GM18502 (cell line): Measurements from ENCODE around the gene CUEDC2.

Experiments used
- ATAC-seq: cut with Tn5 transposase; IDR thresholded peaks from one replicate; pipeline ENCODE4 v1.9.1; 2021; ENCODE audit warnings: mild to moderate bottlenecking; ENCODE audit not compliant: unreplicated experiment, poor library complexity

Gene CUEDC2

DNA sequence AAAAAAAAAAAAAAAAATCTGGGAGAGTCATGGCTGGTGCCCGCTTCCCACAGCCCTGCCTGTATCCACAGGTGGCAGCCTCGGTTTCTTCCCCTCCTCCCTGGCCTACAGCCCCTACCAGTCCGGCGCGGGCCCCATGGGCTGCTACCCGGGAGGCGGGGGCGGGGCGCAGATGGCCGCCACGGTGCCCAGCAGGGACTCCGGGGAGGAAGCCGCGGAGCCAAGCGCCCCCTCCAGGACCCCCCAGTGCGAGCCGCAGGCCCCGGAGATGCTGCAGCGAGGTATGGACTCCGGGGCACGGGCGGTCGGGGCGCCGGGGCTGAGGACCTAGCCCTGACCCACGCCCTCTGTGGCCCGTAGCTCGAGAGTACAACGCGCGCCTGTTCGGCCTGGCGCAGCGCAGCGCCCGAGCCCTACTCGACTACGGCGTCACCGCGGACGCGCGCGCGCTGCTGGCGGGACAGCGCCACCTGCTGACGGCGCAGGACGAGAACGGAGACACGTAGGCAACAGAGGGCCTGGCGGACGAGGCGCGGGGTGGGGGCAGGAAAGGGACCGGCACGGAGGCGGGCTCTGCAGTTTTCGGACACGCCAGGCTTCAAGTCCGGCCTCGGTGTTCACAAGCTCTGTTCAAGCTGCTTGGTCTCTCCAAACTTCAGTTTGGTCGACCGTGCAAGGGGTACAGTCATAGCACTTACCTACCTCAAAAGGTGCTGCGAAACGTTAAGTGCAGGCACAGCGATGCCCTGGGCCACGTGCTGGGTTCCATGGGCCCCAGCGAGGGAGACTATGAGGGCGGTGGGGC, 33.0 kb downstream of the CUEDC2 start:
- peak; percentile 45 for ATAC-seq

DNA sequence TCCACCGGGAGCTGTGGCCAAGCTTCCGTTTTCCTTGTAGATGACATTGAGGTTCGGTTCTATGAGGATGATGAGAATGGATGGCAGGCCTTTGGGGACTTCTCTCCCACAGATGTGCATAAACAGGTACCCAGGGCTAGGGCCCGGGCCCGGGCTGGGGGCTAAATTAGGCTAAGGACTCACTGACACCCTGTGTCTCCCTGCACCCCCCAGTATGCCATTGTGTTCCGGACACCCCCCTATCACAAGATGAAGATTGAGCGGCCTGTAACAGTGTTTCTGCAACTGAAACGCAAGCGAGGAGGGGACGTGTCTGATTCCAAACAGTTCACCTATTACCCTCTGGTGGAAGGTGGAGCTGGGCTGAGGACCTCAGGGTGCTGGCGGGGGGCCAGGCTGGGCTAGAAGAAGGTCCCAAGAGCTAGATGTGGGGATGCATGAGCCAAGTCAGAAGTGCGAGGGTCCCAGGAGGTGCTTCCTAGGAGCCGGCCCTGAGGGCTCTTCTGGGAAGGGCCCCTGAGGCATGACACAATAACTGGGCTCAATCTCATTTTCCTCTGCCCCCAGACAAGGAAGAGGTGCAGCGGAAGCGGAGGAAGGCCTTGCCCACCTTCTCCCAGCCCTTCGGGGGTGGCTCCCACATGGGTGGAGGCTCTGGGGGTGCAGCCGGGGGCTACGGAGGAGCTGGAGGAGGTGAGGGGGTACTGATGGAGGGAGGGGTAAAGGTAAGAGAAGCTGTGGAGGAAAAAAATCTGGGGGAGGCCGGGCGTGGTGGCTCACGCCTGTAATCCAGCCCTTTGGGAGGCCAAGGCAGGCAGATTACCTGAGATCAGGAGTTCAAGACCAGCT, 34.0 kb downstream of the CUEDC2 start:
- ATAC-seq: no peak

DNA sequence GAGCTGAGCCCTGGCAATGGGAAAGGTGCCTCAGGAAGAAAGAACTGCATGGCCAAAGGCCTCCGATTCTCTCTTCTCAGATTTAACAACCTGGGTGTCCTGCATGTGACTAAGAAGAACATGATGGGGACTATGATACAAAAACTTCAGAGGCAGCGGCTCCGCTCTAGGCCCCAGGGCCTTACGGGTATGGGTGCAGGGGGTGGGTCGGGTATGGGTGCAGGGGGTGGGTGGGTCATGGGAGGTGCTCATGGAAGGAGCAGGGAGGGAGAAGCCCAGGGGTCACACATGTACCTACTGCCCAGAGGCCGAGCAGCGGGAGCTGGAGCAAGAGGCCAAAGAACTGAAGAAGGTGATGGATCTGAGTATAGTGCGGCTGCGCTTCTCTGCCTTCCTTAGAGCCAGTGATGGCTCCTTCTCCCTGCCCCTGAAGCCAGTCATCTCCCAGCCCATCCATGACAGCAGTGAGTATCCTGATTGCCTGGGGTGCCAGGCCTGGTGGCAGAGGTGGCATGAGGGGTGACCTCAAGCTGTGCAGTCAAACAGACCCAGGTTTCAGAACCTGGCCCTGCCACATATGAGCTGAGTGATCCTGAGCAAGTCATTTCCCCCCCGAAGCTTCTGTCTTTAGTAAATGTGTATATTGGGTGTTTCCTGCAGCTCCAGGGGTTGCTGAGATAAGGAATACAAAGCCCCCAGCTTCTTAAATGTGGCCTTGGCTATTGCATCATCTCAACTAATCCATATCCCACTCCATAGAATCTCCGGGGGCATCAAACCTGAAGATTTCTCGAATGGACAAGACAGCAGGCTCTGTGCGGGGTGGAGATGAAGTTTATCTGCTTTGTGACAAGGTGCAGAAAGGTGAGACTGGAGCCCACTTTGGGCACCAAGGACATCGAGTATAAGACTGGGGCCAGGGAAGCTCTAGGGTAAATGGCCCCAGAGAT, 34.9 kb downstream of the CUEDC2 start:
- ATAC-seq: no peak

DNA sequence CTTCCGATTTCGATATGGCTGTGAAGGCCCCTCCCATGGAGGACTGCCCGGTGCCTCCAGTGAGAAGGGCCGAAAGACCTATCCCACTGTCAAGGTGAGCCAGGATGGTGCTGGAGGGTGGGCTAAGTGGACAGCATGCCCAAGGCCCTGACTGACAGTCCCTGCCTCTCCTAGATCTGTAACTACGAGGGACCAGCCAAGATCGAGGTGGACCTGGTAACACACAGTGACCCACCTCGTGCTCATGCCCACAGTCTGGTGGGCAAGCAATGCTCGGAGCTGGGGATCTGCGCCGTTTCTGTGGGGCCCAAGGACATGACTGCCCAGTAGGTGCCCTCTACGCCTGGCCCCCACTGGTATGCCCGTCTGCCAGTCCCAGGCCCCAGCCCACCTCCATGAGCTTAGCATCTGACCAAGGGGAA, 35.6 kb downstream of the CUEDC2 start:
- ATAC-seq: no peak

DNA sequence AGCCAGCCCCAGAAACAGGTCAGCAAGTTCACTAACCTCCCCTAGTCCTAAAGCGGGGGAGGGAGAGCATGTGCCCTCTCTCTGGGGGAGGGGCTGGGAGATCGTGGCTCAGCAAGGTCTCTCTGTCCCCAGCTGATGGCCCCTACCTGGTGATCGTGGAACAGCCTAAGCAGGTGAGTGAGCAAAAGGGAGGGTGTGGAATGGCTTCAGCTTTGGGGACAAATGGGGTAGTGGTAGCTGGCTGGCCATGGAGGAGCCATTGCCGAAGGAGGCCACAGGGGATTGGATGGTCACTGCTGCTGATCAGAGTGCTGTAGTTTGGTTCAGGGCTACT, 36.1 kb downstream of the CUEDC2 start:
- ATAC-seq: no peak

DNA sequence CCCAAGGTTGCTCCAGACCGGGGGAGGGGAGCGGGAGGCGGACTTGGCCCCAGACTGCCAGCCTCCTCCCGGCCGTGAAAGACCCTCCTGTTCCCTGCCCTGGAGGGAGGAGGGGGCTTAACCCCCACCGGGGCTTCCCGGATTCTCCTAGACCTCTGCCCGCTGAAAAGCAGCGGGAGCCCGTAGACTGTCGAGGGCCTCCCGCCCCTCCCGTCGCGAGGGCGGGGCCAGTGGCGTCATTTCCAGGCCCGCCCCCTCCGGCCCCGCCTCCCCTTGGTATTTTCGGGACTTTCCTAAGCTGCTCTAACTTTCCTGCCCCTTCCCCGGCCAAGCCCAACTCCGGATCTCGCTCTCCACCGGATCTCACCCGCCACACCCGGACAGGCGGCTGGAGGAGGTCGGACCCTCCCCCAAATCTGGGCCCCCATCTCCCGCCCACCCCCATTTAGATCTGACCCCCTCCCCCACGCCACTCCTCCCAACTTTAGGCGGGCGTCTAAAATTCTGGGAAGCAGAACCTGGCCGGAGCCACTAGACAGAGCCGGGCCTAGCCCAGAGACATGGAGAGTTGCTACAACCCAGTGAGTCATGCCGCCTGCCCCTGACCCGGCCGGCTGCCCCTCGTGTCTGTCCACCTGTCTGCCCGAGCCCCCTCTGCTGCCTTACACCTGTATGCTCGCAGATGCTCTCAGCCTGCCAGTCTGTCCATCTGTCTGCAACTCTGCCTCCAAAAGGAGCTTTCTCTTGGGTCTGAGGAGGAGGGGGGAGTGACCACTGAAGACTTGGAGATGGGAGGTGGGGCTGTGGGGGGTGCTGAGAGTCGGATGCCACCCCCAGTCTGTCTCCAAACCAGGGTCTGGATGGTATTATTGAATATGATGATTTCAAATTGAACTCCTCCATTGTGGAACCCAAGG, 36.7 kb downstream of the CUEDC2 start, which contains the start of gene NFKB2:
TSS of gene NFKB2 (plus strand) at position 306 of the 917 bp plus-strand sequence. CDS start at position 561, 255 bp downstream.
- ATAC-seq: peak; percentile 27

DNA sequence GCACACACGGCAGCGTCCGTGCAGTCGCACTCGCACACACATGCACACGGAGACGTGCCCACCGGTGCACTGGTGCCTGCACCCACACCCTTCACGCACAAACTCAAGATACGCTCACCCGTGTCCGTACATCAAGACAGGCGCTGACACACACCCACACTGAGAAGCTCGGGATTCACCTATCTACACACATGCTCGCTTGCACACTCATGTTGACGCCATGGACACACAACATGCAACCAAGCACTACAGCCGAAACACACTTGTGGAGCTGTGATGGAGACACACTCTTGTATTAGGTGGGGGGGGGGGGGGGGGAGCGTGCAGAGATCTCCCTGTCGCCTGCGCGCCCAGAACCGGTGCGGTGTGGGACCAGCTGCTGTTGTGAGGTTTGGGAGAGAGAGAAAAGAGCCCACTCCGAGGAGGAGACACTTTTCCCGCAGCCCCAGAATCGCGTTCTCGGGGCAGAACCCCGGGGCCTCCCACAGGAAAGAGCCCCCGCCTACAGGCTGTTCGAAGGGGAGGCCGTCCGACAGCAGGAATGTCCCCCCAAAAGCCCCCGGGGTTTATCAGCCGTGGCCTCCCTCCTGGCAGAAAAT, 37.5 kb downstream of the CUEDC2 start:
- peak; percentile 9 for ATAC-seq

DNA sequence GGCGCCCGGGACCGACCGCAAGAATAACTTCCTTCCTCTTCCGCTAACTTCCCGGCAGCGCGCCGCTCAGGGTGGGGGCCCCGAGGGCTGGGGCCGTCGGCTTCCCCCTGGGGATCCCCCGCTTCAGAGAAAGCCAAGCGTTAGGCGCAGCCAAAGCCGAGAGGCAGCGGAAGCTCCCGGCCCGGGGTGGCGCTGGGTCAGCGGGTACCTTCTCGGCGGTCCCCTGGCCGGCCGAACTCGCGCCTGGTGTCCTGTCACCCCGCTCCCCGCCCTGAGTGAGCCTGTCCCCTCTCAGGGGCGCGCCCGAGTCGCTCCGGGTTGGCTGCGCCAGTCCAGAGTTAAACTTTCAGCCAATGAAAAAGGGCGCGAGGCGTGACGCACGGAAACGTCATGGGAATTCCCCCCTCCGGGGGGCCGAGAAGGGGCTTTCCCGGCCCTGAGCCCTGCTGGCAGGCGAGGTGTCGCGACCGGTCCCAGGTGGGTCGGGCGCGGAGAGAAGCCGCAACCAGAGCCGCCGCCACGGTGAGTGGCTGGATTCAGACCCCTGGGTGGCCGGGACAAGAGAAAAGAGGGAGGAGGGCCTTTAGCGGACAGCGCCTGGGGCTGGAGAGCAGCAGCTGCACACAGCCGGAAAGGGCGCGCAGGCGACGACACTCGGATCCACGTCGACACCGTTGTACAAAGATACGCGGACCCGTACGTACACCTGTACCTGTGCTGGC, 38.1 kb downstream of the CUEDC2 start:
- peak; percentile 82 for ATAC-seq

DNA sequence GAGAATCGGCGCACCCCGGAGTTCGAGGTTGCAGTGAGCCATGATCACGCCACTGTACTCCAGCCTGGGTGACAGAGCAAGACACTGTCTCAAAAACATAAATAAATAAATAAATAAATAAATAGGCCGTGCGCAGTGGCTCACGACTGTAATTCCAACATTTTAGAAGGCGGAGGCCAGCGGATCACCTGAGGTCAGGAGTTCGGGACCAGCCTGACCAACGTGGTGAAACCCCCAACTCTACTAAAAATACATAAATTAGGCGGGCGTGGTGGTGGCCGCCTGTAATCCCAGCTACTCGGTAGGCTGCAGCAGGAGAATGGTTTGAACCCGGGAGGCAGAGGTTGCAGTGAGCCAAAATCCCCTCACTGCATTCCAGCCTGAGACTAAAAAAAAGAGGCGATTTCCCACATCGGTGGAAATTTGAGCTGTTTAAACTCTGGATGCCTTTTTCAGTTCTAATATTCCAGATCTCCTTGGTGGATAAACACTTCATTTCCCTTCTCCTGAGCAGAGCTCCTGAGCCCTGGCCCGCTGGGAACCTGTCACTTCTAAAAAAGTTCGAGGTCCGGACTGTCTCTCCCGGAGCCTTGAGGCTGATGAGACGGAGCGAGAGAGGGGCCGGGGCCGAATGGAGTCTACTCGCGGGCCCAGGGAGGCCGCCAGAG, 38.8 kb downstream of the CUEDC2 start:
- no peak for ATAC-seq

DNA sequence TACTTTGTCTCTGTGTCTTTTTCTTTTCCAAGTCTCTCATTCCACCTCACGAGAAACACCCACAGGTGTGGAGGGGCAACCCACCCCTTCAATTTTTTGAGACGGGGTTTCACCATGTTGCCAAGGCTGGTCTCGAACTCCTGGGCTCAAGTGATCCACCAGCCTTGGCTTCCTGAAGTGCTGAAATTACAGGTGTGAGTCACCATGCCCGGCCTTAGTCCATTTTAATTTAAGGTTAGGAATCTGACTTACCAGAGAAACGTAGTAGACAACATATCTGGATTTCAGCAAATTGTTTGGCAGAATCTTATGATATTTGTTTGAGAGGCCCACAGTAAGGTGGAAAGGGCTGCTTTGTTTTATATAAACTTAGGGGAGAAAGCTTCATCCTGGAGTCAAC, 40.1 kb downstream of the CUEDC2 start:
- ATAC-seq: no peak

DNA sequence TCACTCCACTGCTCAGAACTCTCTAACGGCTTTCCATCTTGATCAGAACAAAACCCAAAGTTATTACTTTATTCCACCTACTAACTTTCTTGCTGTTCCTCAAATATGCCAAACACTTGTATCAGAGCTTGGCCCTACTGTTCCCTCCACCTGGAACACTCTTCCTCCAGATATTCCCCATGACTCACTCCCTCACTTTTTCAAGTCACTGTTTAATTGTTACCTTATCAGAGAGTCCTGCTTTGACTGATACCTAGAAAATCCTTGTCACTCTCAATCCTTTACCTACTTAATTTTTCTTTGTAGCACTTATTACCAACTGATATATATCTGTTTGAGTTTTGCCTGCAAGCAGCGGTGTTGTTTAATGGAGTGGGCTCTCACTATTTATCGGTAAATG, 42.5 kb downstream of the CUEDC2 start:
- ATAC-seq: no peak

DNA sequence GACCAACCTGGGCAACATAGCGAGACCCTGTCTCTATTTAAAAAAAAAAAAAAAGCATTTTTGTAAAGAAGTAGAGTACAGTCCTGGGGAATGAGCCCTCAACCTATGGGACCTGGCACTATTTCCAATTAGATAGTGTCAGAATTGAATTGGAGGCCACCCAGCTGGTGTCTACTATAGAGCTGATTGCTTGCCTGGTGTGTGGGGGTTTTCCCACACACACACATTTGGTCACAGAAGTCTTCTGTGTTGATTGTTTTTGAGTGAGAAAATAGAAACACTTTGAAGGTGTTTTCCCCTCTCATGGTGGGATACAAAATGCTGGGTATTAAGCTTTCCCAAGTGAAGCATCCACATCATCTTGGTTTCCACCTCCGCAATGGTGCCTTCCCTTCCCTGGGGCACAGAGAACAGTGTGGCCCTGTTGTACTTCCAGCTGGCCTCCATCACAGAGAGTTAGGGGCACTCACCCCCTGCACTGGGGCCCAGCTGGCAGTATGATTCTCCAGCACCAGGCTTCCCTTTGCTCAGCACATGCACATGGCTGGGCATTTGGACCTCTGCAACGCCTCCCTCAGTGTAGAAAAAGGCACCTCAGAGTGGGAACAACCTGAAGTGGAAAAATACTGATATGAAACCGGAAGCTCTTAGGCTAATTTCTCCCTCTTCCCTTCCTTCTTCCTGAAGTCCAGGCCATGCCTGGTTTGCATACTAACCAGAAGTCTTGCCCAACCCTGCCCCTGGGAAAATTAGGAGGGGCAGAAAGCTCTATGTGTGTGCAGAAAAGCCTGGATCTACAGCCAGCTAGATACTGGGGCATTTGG, 47.6 kb downstream of the CUEDC2 start:
- ATAC-seq: no peak

DNA sequence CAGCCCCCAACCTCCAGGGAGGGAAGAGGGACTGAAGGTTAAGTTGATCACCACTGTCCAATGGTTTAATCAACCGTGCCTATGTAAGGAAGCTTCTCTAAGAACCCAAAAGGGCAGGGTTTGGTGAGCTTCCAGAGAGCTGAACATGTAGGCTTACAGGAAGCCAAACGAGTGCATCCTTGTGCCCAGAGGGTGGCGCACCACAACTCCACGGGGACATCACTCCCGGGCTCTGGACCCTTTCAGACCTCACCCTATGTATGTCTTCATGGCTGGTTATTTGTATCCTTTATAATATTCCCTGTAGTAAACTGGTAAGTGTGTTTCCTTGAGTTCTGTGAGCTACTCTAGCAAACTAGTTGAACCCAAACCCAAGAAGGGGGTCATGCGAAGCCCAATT, 48.3 kb downstream of the CUEDC2 start:
- no peak for ATAC-seq

DNA sequence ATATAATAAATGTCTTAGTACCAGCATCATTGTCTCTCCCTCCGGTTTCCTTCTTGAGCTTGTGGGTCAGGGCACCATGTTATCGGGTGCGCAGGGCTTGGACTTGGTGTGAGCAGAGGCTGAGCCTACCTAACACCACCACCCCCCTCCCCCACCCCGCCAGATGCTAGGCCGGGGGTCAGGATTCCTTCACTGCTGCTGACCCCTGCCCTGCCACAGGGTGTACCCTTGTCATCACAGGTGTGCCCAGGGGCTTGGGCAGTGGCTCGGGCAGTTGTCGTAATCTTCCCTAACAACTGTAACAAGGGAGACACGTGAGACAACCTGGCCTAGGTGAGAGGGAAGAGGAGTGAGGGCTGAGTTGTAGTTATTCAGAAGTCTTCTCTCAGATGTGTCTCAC, 49.5 kb downstream of the CUEDC2 start:
- no peak for ATAC-seq

DNA sequence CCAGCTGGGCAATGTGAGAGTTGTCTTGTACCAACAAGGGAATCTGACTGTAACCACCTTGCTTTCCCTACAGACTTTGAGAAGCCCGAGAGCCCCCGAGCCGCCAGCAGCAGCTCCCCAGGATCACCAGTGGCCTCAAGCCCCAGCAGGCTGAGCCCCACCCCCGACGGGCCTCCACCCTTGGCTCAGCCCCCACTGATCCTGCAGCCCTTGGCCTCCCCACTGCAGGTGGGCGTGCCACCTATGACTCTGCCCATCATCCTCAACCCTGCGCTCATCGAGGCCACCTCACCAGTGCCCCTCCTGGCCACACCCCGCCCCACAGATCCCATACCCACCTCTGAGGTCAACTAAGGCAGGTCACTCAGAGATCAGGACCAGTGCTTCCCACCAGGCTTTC, 50.4 kb downstream of the CUEDC2 start:
- no peak for ATAC-seq

DNA sequence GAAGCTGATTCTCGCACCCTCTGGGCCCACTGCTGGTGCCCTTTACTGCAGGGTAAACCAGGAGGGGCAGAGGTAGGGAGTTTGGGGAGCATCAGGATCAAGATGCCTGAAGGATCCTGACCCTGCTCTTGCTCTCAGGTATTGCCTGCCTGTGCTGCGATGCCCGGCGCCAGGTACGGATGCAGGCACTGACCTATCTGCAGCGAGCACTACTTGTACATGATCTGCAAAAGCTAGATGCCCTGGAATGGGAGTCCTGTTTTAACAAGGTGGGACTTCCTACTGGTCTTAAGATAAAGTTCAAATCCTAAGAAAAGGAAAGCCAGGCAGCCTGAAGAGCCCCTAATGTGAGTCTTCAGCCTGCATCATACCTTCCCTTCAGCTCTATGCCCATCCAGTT, 53.0 kb downstream of the CUEDC2 start:
- ATAC-seq: no peak

DNA sequence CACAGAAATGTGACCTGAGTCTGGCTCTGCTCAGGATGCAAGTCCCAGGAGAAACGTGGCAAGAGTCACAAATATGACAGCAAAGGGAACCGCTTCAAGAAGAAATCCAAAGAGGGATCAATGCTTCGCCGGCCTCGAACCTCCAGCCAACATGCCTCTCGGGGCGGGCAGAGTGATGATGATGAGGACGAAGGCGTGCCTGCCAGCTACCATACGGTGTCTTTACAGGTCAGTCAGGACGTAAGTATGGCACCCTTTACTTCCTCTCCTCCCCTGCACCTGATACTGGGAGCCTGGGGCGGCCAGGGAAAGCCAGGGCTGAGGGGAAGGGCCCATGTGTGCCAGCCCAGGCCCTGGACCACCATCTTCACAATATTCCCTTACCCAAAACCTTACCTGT, 55.5 kb downstream of the CUEDC2 start:
- no peak for ATAC-seq
